ENCODE data around the gene NPTX1.

NPTX1 gene

GRCh38 chr17:80502578-80502877 is 26.1 kb upstream of the NPTX1 start:
- no peak for DNase-seq

GRCh38 chr17:80501741-80502577 is 25.6 kb upstream of the NPTX1 start:
- no peak for DNase-seq

GRCh38 chr17:80499961-80500665 is 23.7 kb upstream of the NPTX1 start:
- DNase-seq: no peak

GRCh38 chr17:80499560-80499959 is 23.2 kb upstream of the NPTX1 start:
- DNase-seq: no peak

- DNase-seq: no peak
These were observed 22.6 kb upstream of the NPTX1 start for GRCh38 chr17:80498920-80499410.

GRCh38 chr17:80498242-80498919 is 22.0 kb upstream of the NPTX1 start:
- no peak for DNase-seq

- no peak for DNase-seq
These were observed 21.4 kb upstream of the NPTX1 start for GRCh38 chr17:80497726-80498241.

GRCh38 chr17:80494547-80494946 is 18.1 kb upstream of the NPTX1 start:
- no peak for DNase-seq

GRCh38 chr17:80492343-80493136 is 16.1 kb upstream of the NPTX1 start:
- no peak for DNase-seq

GRCh38 chr17:80491478-80492342 is 15.3 kb upstream of the NPTX1 start:
- DNase-seq: no peak

- no peak for DNase-seq
These were observed 11.1 kb upstream of the NPTX1 start for GRCh38 chr17:80487511-80487910.

GRCh38 chr17:80486692-80487091 is 10.3 kb upstream of the NPTX1 start:
- DNase-seq: no peak

- DNase-seq: no peak
These were observed 9.4 kb upstream of the NPTX1 start for GRCh38 chr17:80485846-80486245.

- DNase-seq: no peak
These were observed 6.3 kb upstream of the NPTX1 start for GRCh38 chr17:80482555-80483308.

- DNase-seq: no peak
These were observed 5.6 kb upstream of the NPTX1 start for GRCh38 chr17:80482058-80482318.

- DNase-seq: no peak
These were observed 5.1 kb upstream of the NPTX1 start for GRCh38 chr17:80481284-80482057.

- DNase-seq: no peak
These were observed 3.8 kb upstream of the NPTX1 start for GRCh38 chr17:80480248-80480647.

GRCh38 chr17:80479246-80479566 is 2.8 kb upstream of the NPTX1 start:
- DNase-seq: no peak

- no peak for DNase-seq
These were observed 2.3 kb upstream of the NPTX1 start for GRCh38 chr17:80478487-80479245.

All from stimulated activated naive CD4-positive, alpha-beta T cell treated with Interleukin-2 at 50 U/mL for 16 hours (primary cell).